Endodermal cell (in vitro differentiated cells): ENCODE results near the gene RGS11. TPM values are rescaled to one million over a fixed set of nuclear protein-coding genes. Genes with fewer than 3 reads are reported as not detected.

Experiments
- DNase-seq: peaks from one replicate; pipeline ENCODE4 v3.0.0-alpha.2; 2017
- H3K27ac ChIP-seq: 2 replicates; pipeline ENCODE4 v1.5.1; 2013; ENCODE audit warnings: mild to moderate bottlenecking, low read depth, low read length, moderate library complexity
- H3K27me3 ChIP-seq: 2 replicates; pipeline ENCODE4 v1.6.1; 2013; ENCODE audit warnings: mild to moderate bottlenecking, low read length, moderate library complexity; ENCODE audit not compliant: insufficient read depth, control insufficient read depth, poor library complexity, severe bottlenecking
- H3K36me3 ChIP-seq: 2 replicates; pipeline ENCODE4 v1.7.0; 2013; ENCODE audit warnings: mild to moderate bottlenecking, low read length, moderate library complexity; ENCODE audit not compliant: control insufficient read depth, insufficient read depth
- H3K4me1 ChIP-seq: one replicate; pipeline ENCODE4 v1.7.0; 2013; ENCODE audit warnings: low read length; ENCODE audit not compliant: control insufficient read depth, insufficient read depth
- H3K4me3 ChIP-seq: 2 replicates; pipeline ENCODE4 v1.5.1; 2013; ENCODE audit warnings: mild to moderate bottlenecking, low read length, moderate library complexity
- H3K9ac ChIP-seq: 2 replicates; pipeline ENCODE4 v1.6.1; 2013; ENCODE audit warnings: mild to moderate bottlenecking, low read length, moderate library complexity; ENCODE audit not compliant: poor library complexity, severe bottlenecking; ENCODE audit errors: extremely low read depth
- H3K9me3 ChIP-seq: 2 replicates; pipeline ENCODE4 v1.6.1; 2013; ENCODE audit warnings: mild to moderate bottlenecking, low read length, moderate library complexity; ENCODE audit not compliant: control insufficient read depth
- H3K27ac Mint-ChIP-seq: 2 replicates; pipeline ENCODE4 v1.8.0; 2020; ENCODE audit warnings: mixed read lengths
- H3K27me3 Mint-ChIP-seq: 2 replicates; pipeline ENCODE4 v1.8.0; 2021; ENCODE audit warnings: mild to moderate bottlenecking, mixed read lengths; ENCODE audit not compliant: insufficient read depth
- H3K36me3 Mint-ChIP-seq: 2 replicates; pipeline ENCODE4 v1.8.0; 2020; ENCODE audit warnings: low read depth, mixed read lengths
- H3K4me1 Mint-ChIP-seq: 2 replicates; pipeline ENCODE4 v1.8.0; 2020; ENCODE audit warnings: mixed read lengths
- H3K4me3 Mint-ChIP-seq: 2 replicates; pipeline ENCODE4 v1.8.0; 2020; ENCODE audit warnings: mild to moderate bottlenecking, moderate library complexity, mixed read lengths
- H3K9me3 Mint-ChIP-seq: 2 replicates; pipeline ENCODE4 v1.8.0; 2020; ENCODE audit warnings: mild to moderate bottlenecking, mixed read lengths
- WGBS, 2 experiments: methylation state at CpG; one replicate each; pipeline versions ENCODE4 v1.1.5 to v1.1.7; 2013; ENCODE audit warnings: missing lambda C conversion rate in 2 of 2, mixed read lengths in 1 of 2; ENCODE audit not compliant: insufficient coverage in 1 of 2, insufficient read length in 1 of 2; 5-methylcytosine and 5-hydroxymethylcytosine counted together
- total RNA-seq, 2 donors: library from RNA; stranded (reverse); fragmentation: NEBNext Ultra II Directional in 1 of 2; extraction: Animal tissue kit (Norgen Biotek cat#: 25700) in 1 of 2; gene quantifications; 2 replicates in 1 of 2; 3 replicates in 1 of 2; pipeline ENCODE4 v1.2.1, GENCODE V29; 2021
- TF ChIP-seq, protein P1 (sequence below): fragments of 200-600 bp; sonication (generic); conservative IDR thresholded peaks from 2 replicates; pipeline ENCODE4 v1.5.0; 2021; ENCODE audit warnings: antibody characterized with exemption, mild to moderate bottlenecking

Gene RGS11
- total RNA-seq, 2 donors from 2014 or later: 2.0 to 7.8 TPM

DNA sequence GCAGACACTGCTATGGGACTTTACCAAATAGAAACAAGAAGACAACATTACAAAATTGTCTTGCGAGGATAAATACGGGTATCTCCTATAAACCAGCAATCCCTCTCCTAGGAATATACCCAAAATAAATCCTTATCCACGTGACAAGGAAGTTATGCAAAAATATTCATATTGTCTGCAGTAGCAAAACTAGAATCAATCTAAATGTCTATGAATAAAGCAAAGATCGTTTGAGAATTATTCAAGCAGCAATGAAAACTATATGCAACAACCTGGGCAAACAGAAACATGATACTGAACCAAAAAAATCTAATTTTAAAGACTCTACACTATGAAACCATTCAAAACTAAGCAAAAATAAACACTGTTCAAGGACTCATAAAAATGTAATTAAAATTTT lies 55.7 kb downstream of the RGS11 start:
- peaks cover 88% of the 10 kb centered on the region for H3K36me3 ChIP-seq
- no peaks in the 10 kb centered on the region for H3K4me1 ChIP-seq
- TF ChIP-seq, protein P1, sequence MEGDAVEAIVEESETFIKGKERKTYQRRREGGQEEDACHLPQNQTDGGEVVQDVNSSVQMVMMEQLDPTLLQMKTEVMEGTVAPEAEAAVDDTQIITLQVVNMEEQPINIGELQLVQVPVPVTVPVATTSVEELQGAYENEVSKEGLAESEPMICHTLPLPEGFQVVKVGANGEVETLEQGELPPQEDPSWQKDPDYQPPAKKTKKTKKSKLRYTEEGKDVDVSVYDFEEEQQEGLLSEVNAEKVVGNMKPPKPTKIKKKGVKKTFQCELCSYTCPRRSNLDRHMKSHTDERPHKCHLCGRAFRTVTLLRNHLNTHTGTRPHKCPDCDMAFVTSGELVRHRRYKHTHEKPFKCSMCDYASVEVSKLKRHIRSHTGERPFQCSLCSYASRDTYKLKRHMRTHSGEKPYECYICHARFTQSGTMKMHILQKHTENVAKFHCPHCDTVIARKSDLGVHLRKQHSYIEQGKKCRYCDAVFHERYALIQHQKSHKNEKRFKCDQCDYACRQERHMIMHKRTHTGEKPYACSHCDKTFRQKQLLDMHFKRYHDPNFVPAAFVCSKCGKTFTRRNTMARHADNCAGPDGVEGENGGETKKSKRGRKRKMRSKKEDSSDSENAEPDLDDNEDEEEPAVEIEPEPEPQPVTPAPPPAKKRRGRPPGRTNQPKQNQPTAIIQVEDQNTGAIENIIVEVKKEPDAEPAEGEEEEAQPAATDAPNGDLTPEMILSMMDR: no peak
- H3K9ac ChIP-seq: no peak overlapping the region
- H3K27ac Mint-ChIP-seq: no peak overlapping the region
- H3K27me3 Mint-ChIP-seq: no peaks in the 10 kb centered on the region
- peaks cover 75% of the 10 kb centered on the region for H3K36me3 Mint-ChIP-seq
- no peak for DNase-seq
- H3K27me3 ChIP-seq: no peaks in the 10 kb centered on the region
- H3K4me1 Mint-ChIP-seq: no peaks in the 10 kb centered on the region
- H3K4me3 Mint-ChIP-seq: no peak overlapping the region
- H3K4me3 ChIP-seq: no peak overlapping the region
- no peaks in the 10 kb centered on the region for H3K9me3 Mint-ChIP-seq
- H3K9me3 ChIP-seq: no peaks in the 10 kb centered on the region
- 90 to 94% methylated on average over 4 of the region's 4 CpGs for WGBS, 2 experiments
- H3K27ac ChIP-seq: no peak overlapping the region

Other genes starting within 250 kb of the RGS11 start
- 10 to 100 TPM; 31.1 to 35.8 TPM for gene POLR3K, start 222.3 kb downstream of the RGS11 start, total RNA-seq
- gene SNRNP25, start 222.1 kb downstream of the RGS11 start, total RNA-seq: 10 to 100 TPM; 54.2 to 66.4 TPM
- 10 to 100 TPM; 70.7 to 76.4 TPM for gene RHBDF1, start 203.3 kb downstream of the RGS11 start, total RNA-seq
- gene MPG, start 197.7 kb downstream of the RGS11 start, total RNA-seq: 10 to 100 TPM; 59.9 to 62.2 TPM
- gene NPRL3, start 137.3 kb downstream of the RGS11 start, total RNA-seq: 10 to 100 TPM; 34.8 to 37.0 TPM
- not detected for gene HBZ, start 123.3 kb downstream of the RGS11 start, total RNA-seq
- gene HBM, start 110.0 kb downstream of the RGS11 start, total RNA-seq: not detected
- 1 to 10 TPM in 1 of 2 donors, not detected in 1; 1.2 TPM for gene HBA2, start 103.1 kb downstream of the RGS11 start, total RNA-seq
- 1 to 10 TPM in 1 of 2 donors, not detected in 1; 1.1 TPM for gene HBA1, start 99.3 kb downstream of the RGS11 start, total RNA-seq
- gene HBQ1, start 95.5 kb downstream of the RGS11 start, total RNA-seq: 1 to 10 TPM; 1.2 to 1.3 TPM
- gene LUC7L, start 46.5 kb downstream of the RGS11 start, total RNA-seq: 100 to 1,000 TPM; 130 to 151 TPM
- 100 to 1,000 TPM; 123 to 130 TPM for gene FAM234A, start 41.1 kb downstream of the RGS11 start, total RNA-seq
- 10 to 100 TPM in 1 of 2 donors, 1 to 10 TPM in 1; 6.8 to 19.2 TPM for gene ARHGDIG, start 4.6 kb upstream of the RGS11 start, total RNA-seq
- 1 to 10 TPM; 2.9 to 9.9 TPM for gene PDIA2, start 7.2 kb upstream of the RGS11 start, total RNA-seq
- gene AXIN1, start 76.8 kb upstream of the RGS11 start, total RNA-seq: 10 to 100 TPM; 36.5 to 37.3 TPM
- gene MRPL28, start 94.6 kb upstream of the RGS11 start, total RNA-seq: 100 to 1,000 TPM; 137 to 138 TPM
- gene PGAP6, start 106.0 kb upstream of the RGS11 start, total RNA-seq: 100 to 1,000 TPM; 104 to 115 TPM
- 100 to 1,000 TPM; 274 to 350 TPM for gene NME4, start 121.3 kb upstream of the RGS11 start, total RNA-seq
- gene DECR2, start 125.9 kb upstream of the RGS11 start, total RNA-seq: 10 to 100 TPM; 31.8 to 43.5 TPM
- gene RAB11FIP3, start 149.7 kb upstream of the RGS11 start, total RNA-seq: 10 to 100 TPM; 62.7 to 68.9 TPM